Uterus (tissue), 4 donors: ENCODE data around the gene CHML. TPM values are rescaled to one million over a fixed set of nuclear protein-coding genes. Genes with fewer than 3 reads are reported as not detected.

ENCODE experiments used
- DNase-seq, 2 donors: peaks; one replicate each; pipeline ENCODE4 v3.0.0-alpha.2; 2019 to 2020
- H3K27ac ChIP-seq, 2 donors: fragments of 200-600 bp; sonication (generic); 1 replicate in 1 of 2; 2 replicates in 1 of 2; pipeline ENCODE4 v1.5.1; 2016 to 2018
- H3K27me3 ChIP-seq, 2 donors: fragments of 200-600 bp; sonication (generic); one replicate each; pipeline ENCODE4 v1.5.1; 2018 to 2019; ENCODE audit warnings: control low read depth in 1 of 2
- H3K36me3 ChIP-seq, 2 donors: fragments of 200-600 bp; sonication (generic); one replicate each; pipeline ENCODE4 v1.5.1; 2019; ENCODE audit warnings: control low read depth in 1 of 2
- H3K4me1 ChIP-seq, 2 donors: fragments of 200-600 bp; sonication (generic); one replicate each; pipeline ENCODE4 v1.5.1; 2018 to 2019; ENCODE audit warnings: control low read depth in 1 of 2
- H3K4me3 ChIP-seq, 2 donors: fragments of 200-600 bp; sonication (generic); 1 replicate in 1 of 2; 2 replicates in 1 of 2; pipeline ENCODE4 v1.5.1; 2018 to 2019; ENCODE audit warnings: mild to moderate bottlenecking in 1 of 2
- H3K9me3 ChIP-seq, 2 donors: fragments of 200-600 bp; sonication (generic); one replicate each; pipeline ENCODE4 v1.5.1; 2019; ENCODE audit warnings: control low read depth in 1 of 2
- CTCF ChIP-seq, 4 experiments: fragments of 200-600 bp in 2 of 4; fragments of 450-650 bp in 2 of 4; sonication (generic) in 2 of 4; IDR thresholded peaks; one replicate each; pipeline ENCODE4 v1.5.1; 2016 to 2019; ENCODE audit warnings: antibody characterized with exemption in 4 of 4, mild to moderate bottlenecking in 2 of 4, moderate library complexity in 1 of 4
- POLR2A ChIP-seq, 2 donors: fragments of 450-650 bp; IDR thresholded peaks; one replicate each; pipeline ENCODE4 v1.6.1; 2016; ENCODE audit warnings: antibody characterized with exemption in 2 of 2, mild to moderate bottlenecking in 1 of 2, moderate library complexity in 1 of 2
- intact Hi-C: fragments of 100-400 bp; cut with DNase I; formaldehyde crosslinking; loops from one replicate; pipeline ENCODE4 v1.15.1; 2023; ENCODE audit warnings: low total_unique reads
- total RNA-seq, 4 donors: library from RNA; depleted of rRNA in 3 of 4; stranded (reverse); fragments of >200 nt in 3 of 4; gene quantifications; one replicate each; pipeline versions ENCODE4 v1.1.0 to v1.2.4, GENCODE V29; 2014 to 2023
- donor health status: DM: yes; HTN: yes; CAD: no.

Gene CHML
- total RNA-seq, 4 donors from 2014 or later, result 4.9 to 34.6 (median 9.1) TPM

DNA sequence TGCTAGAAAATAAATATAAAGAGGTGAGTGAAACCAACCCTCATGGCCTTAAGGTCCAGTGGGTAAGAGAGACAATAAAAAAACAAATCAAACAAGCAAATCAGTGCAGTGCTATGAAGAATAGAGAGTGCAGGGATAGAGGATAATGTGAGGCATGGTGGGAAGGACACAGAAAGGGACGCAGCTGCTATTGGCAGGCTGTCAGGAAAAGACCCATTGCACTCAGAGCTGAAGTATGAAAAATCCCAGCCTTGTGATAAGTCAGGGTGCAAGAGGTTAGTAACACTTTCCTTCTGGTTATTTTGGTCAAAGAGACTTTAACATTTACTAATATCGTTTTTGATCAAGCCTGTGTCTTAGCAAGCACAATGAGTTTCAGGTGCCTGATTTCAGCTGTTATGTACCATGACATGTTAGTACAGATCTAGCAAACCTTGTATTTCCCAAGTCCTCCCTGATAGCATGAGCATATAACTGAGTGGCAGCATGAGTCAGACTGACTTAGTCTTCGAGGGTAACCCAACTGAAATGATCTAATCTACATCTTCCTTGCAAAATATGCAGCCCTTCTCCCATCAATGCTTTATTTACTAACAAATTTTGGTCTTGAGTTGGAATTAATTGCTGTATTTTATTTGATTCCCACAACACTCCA, 31.7 kb downstream of the CHML start:
- TF ChIP-seq CTCF (IDR thresholded peaks at IDR 0.05) (no peak), POLR2A (IDR thresholded peaks at IDR 0.05) (no peak)
- H3K9me3 ChIP-seq, result no peaks in the 10 kb centered on the region
- no peak overlapping the region for H3K27ac ChIP-seq
- H3K4me1 ChIP-seq, result no peaks in the 10 kb centered on the region
- H3K36me3 ChIP-seq, result no peaks in the 10 kb centered on the region
- DNase-seq, result no peak
- intact Hi-C loops, result no loop called here
- no peaks in the 10 kb centered on the region for H3K27me3 ChIP-seq
- no peak overlapping the region for H3K4me3 ChIP-seq

- no peak overlapping the region for H3K4me3 ChIP-seq
- no peak overlapping the region for H3K27ac ChIP-seq
- no peak for DNase-seq
- no peaks in the 10 kb centered on the region for H3K4me1 ChIP-seq
- H3K27me3 ChIP-seq, result no peaks in the 10 kb centered on the region
- TF ChIP-seq CTCF (IDR thresholded peaks at IDR 0.05) (no peak), POLR2A (IDR thresholded peaks at IDR 0.05) (no peak)
- no peaks in the 10 kb centered on the region for H3K36me3 ChIP-seq
- no peaks in the 10 kb centered on the region for H3K9me3 ChIP-seq
- intact Hi-C loops, result no loop called here
Observed at GRCh38 chr1:241607497-241607896, 32.7 kb downstream of the CHML start.

- intact Hi-C loops, result no loop called here
- Histone ChIP-seq H3K4me3 (no peak overlapping the region), H3K9me3 (no peaks in the 10 kb centered on the region), H3K27me3 (no peaks in the 10 kb centered on the region), H3K27ac (no peak overlapping the region), H3K36me3 (no peaks in the 10 kb centered on the region), H3K4me1 (no peaks in the 10 kb centered on the region)
- TF ChIP-seq CTCF (IDR thresholded peaks at IDR 0.05) (no peak), POLR2A (IDR thresholded peaks at IDR 0.05) (no peak)
- DNase-seq, result no peak
Observed at GRCh38 chr1:241606544-241606943, 33.6 kb downstream of the CHML start.

DNA sequence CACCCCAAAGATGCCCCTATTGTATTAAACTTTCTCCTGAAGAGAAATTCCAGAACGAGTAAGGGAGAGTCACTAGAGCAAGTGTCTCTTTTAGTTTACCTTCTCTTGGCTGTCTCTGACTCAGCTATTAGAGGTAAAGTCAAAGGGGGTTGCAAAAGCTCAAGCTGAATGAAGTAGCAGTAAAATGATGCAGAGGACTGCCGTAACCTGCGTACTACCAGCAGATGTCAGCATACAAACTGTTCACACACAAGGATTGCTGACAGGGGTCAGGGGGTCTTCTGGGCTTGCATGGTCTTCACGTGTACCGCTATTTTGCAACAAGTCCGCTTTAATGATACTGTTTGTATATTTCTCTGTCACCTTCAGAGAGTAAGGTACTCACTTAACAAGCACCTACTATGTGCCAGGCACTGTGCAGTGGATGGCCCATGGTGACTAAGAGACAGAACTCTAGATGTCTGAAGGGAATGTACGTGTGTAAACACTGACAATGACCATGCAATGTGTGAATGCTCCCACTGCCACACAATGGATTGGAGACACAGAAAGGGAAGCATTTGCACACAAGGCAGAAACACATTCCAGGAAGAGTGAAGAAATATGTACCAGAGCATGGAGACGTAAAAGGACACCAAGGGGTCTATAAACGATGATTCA, 34.9 kb downstream of the CHML start:
- Histone ChIP-seq H3K4me1 (no peaks in the 10 kb centered on the region), H3K4me3 (no peak overlapping the region), H3K27me3 (no peaks in the 10 kb centered on the region), H3K27ac (no peak overlapping the region), H3K9me3 (no peaks in the 10 kb centered on the region), H3K36me3 (no peaks in the 10 kb centered on the region)
- no peak for DNase-seq
- TF ChIP-seq CTCF (IDR thresholded peaks at IDR 0.05) (no peak), POLR2A (IDR thresholded peaks at IDR 0.05) (no peak)
- intact Hi-C loops, result no loop called here

DNA sequence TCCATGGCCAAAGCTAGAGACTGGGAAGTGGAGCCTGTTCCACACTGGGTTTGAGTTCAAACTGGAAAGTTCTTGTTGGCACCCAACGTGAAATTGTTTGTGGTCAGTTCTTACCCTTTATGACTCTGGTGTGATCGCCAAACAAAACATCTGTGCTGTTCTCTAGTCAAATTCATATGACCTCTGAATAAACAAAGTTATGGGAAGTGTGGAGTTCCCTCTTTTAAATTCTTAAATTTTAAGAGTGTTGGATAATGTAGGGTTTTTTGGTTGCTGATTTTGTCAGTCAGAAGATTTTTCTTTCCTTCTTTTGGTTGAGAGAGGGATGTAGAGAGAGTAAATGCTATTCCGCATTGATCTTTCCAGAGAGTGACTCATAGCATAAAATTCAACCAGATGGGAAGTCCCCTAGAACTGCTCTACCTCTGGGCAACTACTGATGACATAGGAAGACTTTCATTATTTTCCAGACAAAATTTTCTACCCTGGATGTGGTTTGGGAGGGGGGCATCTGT, 36.4 kb downstream of the CHML start:
- Histone ChIP-seq H3K9me3 (no peaks in the 10 kb centered on the region), H3K27me3 (no peaks in the 10 kb centered on the region), H3K27ac (no peak overlapping the region), H3K4me3 (no peak overlapping the region), H3K4me1 (no peaks in the 10 kb centered on the region), H3K36me3 (no peaks in the 10 kb centered on the region)
- no peak for DNase-seq
- no peak for TF ChIP-seq CTCF (IDR thresholded peaks at IDR 0.05)
- TF ChIP-seq POLR2A (IDR thresholded peaks at IDR 0.05), result no peak
- intact Hi-C loops, result no loop called here
